H1 (cell line): ENCODE measurements around the gene PDE4D. TPM values are rescaled to one million over a fixed set of nuclear protein-coding genes. Genes with fewer than 3 reads are reported as not detected.

Experiments used
- CTCF ChIA-PET: fragments of 300-600 bp; sonication (Branson Sonifier 250); formaldehyde crosslinking; loops from one replicate; lab custom pipeline; 2021; ENCODE audit not compliant: partially characterized antibody; lab: Charles Lee
- POLR2A ChIA-PET: fragments of 300-600 bp; sonication (Branson Sonifier 250); formaldehyde crosslinking; loops from one replicate; lab custom pipeline; 2021; ENCODE audit warnings: inconsistent platforms; ENCODE audit not compliant: partially characterized antibody; lab: Charles Lee
- DNase-seq, 2 experiments: peaks; one replicate each; pipeline versions ENCODE4 v3.0.0 to v3.0.0-alpha.2; 2010 to 2022; ENCODE audit warnings: low spot score in 2 of 2, low read depth in 1 of 2, mixed read lengths in 1 of 2
- FAIRE-seq: peaks from 2 replicates; lab custom pipeline; 2011; peaks lifted over from hg19 to GRCh38; lab: Jason Lieb, UNC
- H2AFZ ChIP-seq: 2 replicates; pipeline ENCODE4 v1.8.1; 2012; ENCODE audit warnings: low read length, inconsistent platforms
- H2AK5ac ChIP-seq: 2 replicates; pipeline ENCODE4 v1.6.1; 2013; ENCODE audit warnings: low read depth, low read length
- H2BK120ac ChIP-seq: replicated peaks from 2 replicates; pipeline ENCODE3; 2013; ENCODE audit warnings: low read depth, low read length, inconsistent platforms
- H2BK12ac ChIP-seq: 2 replicates; pipeline ENCODE4 v1.6.1; 2013; ENCODE audit warnings: low read depth, low read length
- H2BK15ac ChIP-seq: 2 replicates; pipeline ENCODE4 v1.6.1; 2013; ENCODE audit warnings: low read length
- H2BK20ac ChIP-seq: 2 replicates; pipeline ENCODE4 v1.6.1; 2013; ENCODE audit warnings: low read length
- H2BK5ac ChIP-seq: 2 replicates; pipeline ENCODE4 v1.6.1; 2013; ENCODE audit warnings: low read depth, low read length
- H3K14ac ChIP-seq: 2 replicates; pipeline ENCODE4 v1.6.1; 2013; ENCODE audit warnings: inconsistent platforms; ENCODE audit not compliant: insufficient read length
- H3K18ac ChIP-seq: 2 replicates; pipeline ENCODE4 v1.6.1; 2013; ENCODE audit warnings: low read length; ENCODE audit errors: extremely low read depth
- H3K23ac ChIP-seq: 2 replicates; pipeline ENCODE4 v1.6.1; 2013; ENCODE audit warnings: inconsistent platforms; ENCODE audit not compliant: insufficient read length
- H3K23me2 ChIP-seq: 2 replicates; pipeline ENCODE4 v1.6.1; 2013; ENCODE audit warnings: low read depth, low read length
- H3K27ac ChIP-seq: 2 replicates; pipeline ENCODE4 v1.6.1; 2011; ENCODE audit warnings: low read depth, low read length, inconsistent platforms
- H3K27me3 ChIP-seq, 4 experiments: replicated peaks in 1 of 4; 1 replicate in 1 of 4; 2 replicates in 3 of 4; pipeline versions ENCODE4 v1.6.1 to v1.8.1; 2011 to 2013; ENCODE audit warnings: low read length in 3 of 4, mild to moderate bottlenecking in 3 of 4, inconsistent platforms in 2 of 4, mixed read lengths in 2 of 4, moderate library complexity in 1 of 4; ENCODE audit not compliant: control insufficient read depth in 3 of 4, insufficient read depth in 3 of 4; ENCODE audit errors: extremely low read depth in 1 of 4
- H3K36me3 ChIP-seq, 4 experiments: 2 replicates each; pipeline versions ENCODE4 v1.6.1 to v1.8.1; 2011 to 2013; ENCODE audit warnings: mild to moderate bottlenecking in 4 of 4, low read length in 3 of 4, moderate library complexity in 2 of 4, control low read depth in 1 of 4, inconsistent platforms in 1 of 4; ENCODE audit not compliant: insufficient read depth in 4 of 4, control insufficient read depth in 2 of 4
- H3K4ac ChIP-seq: replicated peaks from 2 replicates; pipeline ENCODE3; 2013; ENCODE audit warnings: low read length, low read depth, mixed read lengths, inconsistent platforms; ENCODE audit not compliant: insufficient read length
- H3K4me1 ChIP-seq, 4 experiments: replicated peaks in 1 of 4; 1 replicate in 1 of 4; 2 replicates in 3 of 4; pipeline versions ENCODE4 v1.6.1 to v1.8.1; 2011 to 2013; ENCODE audit warnings: low read length in 3 of 4, inconsistent platforms in 2 of 4, mixed read lengths in 1 of 4; ENCODE audit not compliant: insufficient read depth in 4 of 4, control insufficient read depth in 3 of 4
- H3K4me2 ChIP-seq, 2 experiments: 2 replicates each; pipeline versions ENCODE4 v1.6.1 to v1.8.1; 2011 to 2013; ENCODE audit warnings: low read depth in 2 of 2, low read length in 2 of 2, control low read depth in 1 of 2, inconsistent platforms in 1 of 2, mild to moderate bottlenecking in 1 of 2; ENCODE audit not compliant: insufficient read depth in 1 of 2
- H3K4me3 ChIP-seq, 4 experiments: fragments of 200-600, 300-600 bp in 1 of 4; sonication (generic), shearing (Covaris generic), sonication (Bioruptor Twin) in 1 of 4; 2 replicates each; pipeline versions ENCODE4 v1.5.1 to v1.8.1; 2011 to 2016; ENCODE audit warnings: low read length in 4 of 4, low read depth in 3 of 4, control low read depth in 2 of 4, inconsistent platforms in 2 of 4, mild to moderate bottlenecking in 2 of 4, mixed read lengths in 1 of 4, moderate library complexity in 1 of 4; ENCODE audit not compliant: insufficient read depth in 2 of 4; ENCODE audit errors: extremely low read depth in 1 of 4
- H3K56ac ChIP-seq: replicated peaks from 2 replicates; pipeline ENCODE3; 2013; ENCODE audit warnings: low read depth, mild to moderate bottlenecking, mixed read lengths, low read length, inconsistent platforms; ENCODE audit not compliant: insufficient read length
- H3K79me1 ChIP-seq: 2 replicates; pipeline ENCODE4 v1.6.1; 2013; ENCODE audit warnings: low read depth, low read length, control low read depth
- H3K79me2 ChIP-seq, 2 experiments: 2 replicates each; pipeline versions ENCODE4 v1.6.1 to v1.8.1; 2012 to 2013; ENCODE audit warnings: low read length in 2 of 2, mild to moderate bottlenecking in 2 of 2, inconsistent platforms in 1 of 2; ENCODE audit not compliant: insufficient read depth in 2 of 2, control insufficient read depth in 1 of 2
- H3K9ac ChIP-seq, 4 experiments: replicated peaks in 1 of 4; 1 replicate in 1 of 4; 2 replicates in 3 of 4; pipeline versions ENCODE4 v1.6.1 to v1.8.1; 2011 to 2013; ENCODE audit warnings: low read depth in 3 of 4, low read length in 3 of 4, control low read depth in 2 of 4, mild to moderate bottlenecking in 2 of 4, moderate library complexity in 2 of 4, inconsistent platforms in 1 of 4; ENCODE audit errors: extremely low read depth in 1 of 4
- H3K9me3 ChIP-seq, 2 experiments: 2 replicates each; pipeline versions ENCODE4 v1.6.1 to v1.8.1; 2012 to 2013; ENCODE audit warnings: mild to moderate bottlenecking in 2 of 2, moderate library complexity in 2 of 2, control low read depth in 1 of 2, inconsistent platforms in 1 of 2, low read depth in 1 of 2, low read length in 1 of 2, mixed read lengths in 1 of 2; ENCODE audit not compliant: insufficient read depth in 2 of 2
- H4K20me1 ChIP-seq, 2 experiments: replicated peaks in 1 of 2; 2 replicates each; pipeline versions ENCODE3 to v1.8.1; 2011 to 2013; ENCODE audit warnings: inconsistent platforms in 2 of 2, low read length in 2 of 2, mild to moderate bottlenecking in 1 of 2; ENCODE audit not compliant: insufficient read depth in 2 of 2, control insufficient read depth in 1 of 2
- H4K5ac ChIP-seq: 2 replicates; pipeline ENCODE4 v1.6.1; 2013; ENCODE audit warnings: low read length, low read depth, mixed read lengths, inconsistent platforms; ENCODE audit not compliant: insufficient read length
- H4K8ac ChIP-seq: 2 replicates; pipeline ENCODE4 v1.8.0; 2013; ENCODE audit warnings: mild to moderate bottlenecking, moderate library complexity, low read length, inconsistent platforms; ENCODE audit not compliant: insufficient read depth; ENCODE audit errors: extremely low read depth
- H4K91ac ChIP-seq: replicated peaks from 2 replicates; pipeline ENCODE3; 2013; ENCODE audit warnings: low read length, mixed read lengths, inconsistent platforms; ENCODE audit not compliant: insufficient read length
- HDAC2 ChIP-seq, 2 experiments: fragments of 300-600 bp in 1 of 2; sonication (generic) in 1 of 2; IDR thresholded peaks; 2 replicates each; pipeline ENCODE4 v1.6.1; 2011 to 2012; ENCODE audit warnings: low read depth in 2 of 2, low read length in 2 of 2, mild to moderate bottlenecking in 2 of 2, moderate library complexity in 2 of 2, borderline replicate concordance in 1 of 2, inconsistent platforms in 1 of 2
- POU5F1 ChIP-seq: IDR thresholded peaks from 2 replicates; pipeline ENCODE4 v1.6.1; 2011; ENCODE audit warnings: low read depth, mild to moderate bottlenecking, low read length, moderate library complexity
- RAD21 ChIP-seq, 2 experiments: IDR thresholded peaks in 1 of 2; conservative IDR thresholded peaks in 1 of 2; 2 replicates each; pipeline ENCODE4 v1.6.1; 2011; ENCODE audit warnings: low read depth in 2 of 2, low read length in 2 of 2, improper control_type of control experiment in 1 of 2, inconsistent platforms in 1 of 2, mild to moderate bottlenecking in 1 of 2, moderate library complexity in 1 of 2
- RBBP5 ChIP-seq: IDR thresholded peaks from 2 replicates; pipeline ENCODE4 v1.7.1; 2012; ENCODE audit warnings: low read depth, mild to moderate bottlenecking, inconsistent platforms, low read length, moderate library complexity, borderline replicate concordance
- SP4 ChIP-seq: IDR thresholded peaks from 2 replicates; pipeline ENCODE4 v1.6.1; 2012; ENCODE audit warnings: low read length, inconsistent platforms
- WGBS, 2 experiments: shearing (Covaris generic) in 1 of 2; methylation state at CpG; one replicate each; pipeline versions ENCODE4 v1.1.6 to v1.1.7; 2013 to 2015; ENCODE audit warnings: low lambda C conversion rate in 2 of 2, mixed read lengths in 2 of 2, inconsistent platforms in 1 of 2, low coverage in 1 of 2, missing lambda C conversion rate in 1 of 2; ENCODE audit not compliant: insufficient replicate concordance in 2 of 2, insufficient coverage in 1 of 2, insufficient read length in 1 of 2; ENCODE audit errors: extremely low coverage in 1 of 2, missing lambda C conversion rate in 1 of 2; 5-methylcytosine and 5-hydroxymethylcytosine counted together
- polyA plus RNA-seq, 7 experiments: library from polyadenylated mRNA; depleted of rRNA in 3 of 7; stranded (reverse) in 5 of 7; unstranded in 2 of 7; fragments of >200 nt in 5 of 7; fragments of 200-250 nt in 2 of 7; gene quantifications; 1 replicate in 5 of 7; 2 replicates in 1 of 7; 4 replicates in 1 of 7; pipeline versions ENCODE4 v1.2.1 to v1.2.3, GENCODE V29; 2011 to 2013; ENCODE audit warnings: missing spikeins in 2 of 7, mixed read lengths in 2 of 7
- total RNA-seq: library from RNA; stranded (reverse); fragmentation: NEBNext Ultra II Directional; extraction: Animal tissue kit (Norgen Biotek cat#: 25700); gene quantifications from 2 replicates; pipeline ENCODE4 v1.2.1, GENCODE V29; 2021

PDE4D gene
- total and polyA plus RNA-seq, 2 of the 8 experiments (the other 6 are each of a cell fraction or from before 2014, with no cell fraction given), result 2.3 to 3.7 TPM

DNA sequence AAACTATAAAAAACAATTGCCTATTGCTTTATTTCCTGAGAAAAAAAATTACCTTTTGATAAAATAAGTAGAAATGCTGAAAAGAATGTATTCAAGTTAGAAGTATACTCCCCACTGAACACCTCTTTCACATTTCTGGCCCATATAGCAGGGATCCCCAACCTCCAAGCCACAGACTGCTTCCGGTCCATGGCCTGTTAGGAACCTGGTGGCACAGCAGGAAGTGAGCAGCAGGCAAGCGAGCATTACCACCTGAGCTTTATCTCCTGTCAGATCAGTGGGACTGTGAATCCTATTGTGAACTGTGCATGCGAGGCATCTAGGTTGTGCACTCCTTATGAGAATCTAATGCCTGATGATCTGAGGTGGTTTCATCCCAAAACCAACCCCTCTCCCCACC lies 746.8 kb downstream of the PDE4D start:
- peaks cover 0 to 3% (median 0%) of the 10 kb centered on the region in 4 experiments; a peak in 1 of 7 replicates for H3K4me1 ChIP-seq
- H2BK5ac ChIP-seq, result no peak overlapping the region
- H4K5ac ChIP-seq, result no peak overlapping the region
- no peak overlapping the region for H3K23ac ChIP-seq
- POLR2A ChIA-PET, result no interaction called here
- no peak overlapping the region for H3K4ac ChIP-seq
- H2BK20ac ChIP-seq, result no peak overlapping the region
- H3K4me2 ChIP-seq, result no peak overlapping the region
- no peaks in the 10 kb centered on the region; the same call in 1 of the 2 replicates for H3K23me2 ChIP-seq
- DNase-seq (no peak), FAIRE-seq (no peak)
- no peak overlapping the region for H3K56ac ChIP-seq
- no peak overlapping the region for H2BK15ac ChIP-seq
- H3K4me3 ChIP-seq, result no peak overlapping the region
- peaks cover 0 to 1% of the 10 kb centered on the region in 2 experiments for H4K20me1 ChIP-seq
- H3K9me3 ChIP-seq, result peaks cover 4% of the 10 kb centered on the region in 2 experiments; a peak in 2 of 4 replicates
- H3K14ac ChIP-seq, result no peak overlapping the region
- H2BK12ac ChIP-seq, result no peak overlapping the region
- no peaks in the 10 kb centered on the region for H3K79me1 ChIP-seq
- no peaks in the 10 kb centered on the region for H3K27me3 ChIP-seq
- CTCF ChIA-PET, result interaction anchor here (0.6 kb wide), 1 partner anchor 370 kb away, joined by 3 read pairs; no protein-coding TSS in a partner anchor
- no peak overlapping the region for H2BK120ac ChIP-seq
- H4K8ac ChIP-seq, result no peak overlapping the region
- H3K36me3 ChIP-seq, result no peaks in the 10 kb centered on the region
- 98% methylated on average over 3 of the region's 3 CpGs; no CpG with 5 or more reads in 1 of the 2 experiments for WGBS, 2 experiments
- H3K79me2 ChIP-seq, result no peaks in the 10 kb centered on the region
- H2AK5ac ChIP-seq, result no peak overlapping the region
- no peak overlapping the region for H3K9ac ChIP-seq
- H4K91ac ChIP-seq, result no peak overlapping the region
- no peak overlapping the region for H3K18ac ChIP-seq
- no peak overlapping the region for H3K27ac ChIP-seq
- no peak overlapping the region for H2AFZ ChIP-seq
- TF ChIP-seq RBBP5, result no peak
- TF ChIP-seq SP4, result no peak
- no peak for TF ChIP-seq POU5F1
- no peak for TF ChIP-seq RAD21 (IDR thresholded peaks at IDR 0.05 in 1 of 2, conservative IDR thresholded peaks at IDR 0.05 in 1 of 2; ENCODE audit: low read depth in 2 of 2, low read length in 2 of 2)
- no peak for TF ChIP-seq HDAC2 (IDR thresholded peaks at IDR 0.05; ENCODE audit: borderline replicate concordance in 1 of 2, low read depth in 2 of 2, low read length in 2 of 2)
